ENCODE data around the gene SIL1. TPM values are rescaled to one million over a fixed set of nuclear protein-coding genes. Genes with fewer than 3 reads are reported as not detected.

SIL1 gene
- polyA plus RNA-seq, 1 experiment: 64.6 TPM

GRCh38 chr5:139004374-139005307, 193.5 kb downstream of the SIL1 start:
- CTCF ChIA-PET: no interaction called here
- H3K27ac ChIP-seq (ENCODE audit: low read depth, low read length): no peak overlapping the region
- no peak overlapping the region for H3K4me3 ChIP-seq (ENCODE audit: low read depth, low read length)
- no peak for TF ChIP-seq CTCF (IDR thresholded peaks at IDR 0.05; ENCODE audit: low read depth, low read length)
- DNase-seq (ENCODE audit: low read depth, low spot score): no peak
- POLR2A ChIA-PET: no interaction called here
- H3K27me3 ChIP-seq (ENCODE audit: control insufficient read depth, insufficient read depth, low read length): no peaks in the 10 kb centered on the region
- no peaks in the 10 kb centered on the region for H3K9me3 ChIP-seq (ENCODE audit: control insufficient read depth, insufficient read depth, low read length)

GRCh38 chr5:138999674-139000073, 198.5 kb downstream of the SIL1 start:
- ChIA-PET POLR2A (no interaction called here), CTCF (no interaction called here)
- TF ChIP-seq CTCF (IDR thresholded peaks at IDR 0.05; ENCODE audit: low read depth, low read length): no peak

GRCh38 chr5:138998521-138998920, 199.6 kb downstream of the SIL1 start:
- Histone ChIP-seq H3K27ac (ENCODE audit: low read depth, low read length) (no peak overlapping the region), H3K27me3 (ENCODE audit: control insufficient read depth, insufficient read depth, low read length) (no peaks in the 10 kb centered on the region), H3K9me3 (ENCODE audit: control insufficient read depth, insufficient read depth, low read length) (no peaks in the 10 kb centered on the region), H3K4me3 (ENCODE audit: low read depth, low read length) (no peak overlapping the region)
- POLR2A ChIA-PET: no interaction called here
- TF ChIP-seq CTCF (IDR thresholded peaks at IDR 0.05; ENCODE audit: low read depth, low read length): no peak
- no peak for DNase-seq (ENCODE audit: low read depth, low spot score)
- CTCF ChIA-PET: no interaction called here

More at GRCh38 chr5:138999674-139000073, 198.5 kb downstream of the SIL1 start:
- no peak overlapping the region for H3K4me3 ChIP-seq (ENCODE audit: low read depth, low read length)
- H3K27me3 ChIP-seq (ENCODE audit: control insufficient read depth, insufficient read depth, low read length): no peaks in the 10 kb centered on the region
- no peak overlapping the region for H3K27ac ChIP-seq (ENCODE audit: low read depth, low read length)
- H3K9me3 ChIP-seq (ENCODE audit: control insufficient read depth, insufficient read depth, low read length): no peaks in the 10 kb centered on the region
- DNase-seq (ENCODE audit: low read depth, low spot score): no peak

GRCh38 chr5:138996120-138996519, 202.0 kb downstream of the SIL1 start:
- Histone ChIP-seq H3K4me3 (ENCODE audit: low read depth, low read length) (no peak overlapping the region), H3K27me3 (ENCODE audit: control insufficient read depth, insufficient read depth, low read length) (no peaks in the 10 kb centered on the region), H3K27ac (ENCODE audit: low read depth, low read length) (no peak overlapping the region), H3K9me3 (ENCODE audit: control insufficient read depth, insufficient read depth, low read length) (no peaks in the 10 kb centered on the region)
- POLR2A ChIA-PET: no interaction called here
- no peak for TF ChIP-seq CTCF (IDR thresholded peaks at IDR 0.05; ENCODE audit: low read depth, low read length)
- CTCF ChIA-PET: no interaction called here
- no peak for DNase-seq (ENCODE audit: low read depth, low spot score)

GRCh38 chr5:138990986-138991590, 207.1 kb downstream of the SIL1 start:
- H3K9me3 ChIP-seq (ENCODE audit: control insufficient read depth, insufficient read depth, low read length): no peaks in the 10 kb centered on the region
- ChIA-PET POLR2A (no interaction called here), CTCF (no interaction called here)
- DNase-seq (ENCODE audit: low read depth, low spot score): no peak
- no peak for TF ChIP-seq CTCF (IDR thresholded peaks at IDR 0.05; ENCODE audit: low read depth, low read length)
- H3K4me3 ChIP-seq (ENCODE audit: low read depth, low read length): no peak overlapping the region
- H3K27me3 ChIP-seq (ENCODE audit: control insufficient read depth, insufficient read depth, low read length): no peaks in the 10 kb centered on the region
- no peak overlapping the region for H3K27ac ChIP-seq (ENCODE audit: low read depth, low read length)
